HepG2 (cell line): ENCODE data around the gene TNFSF8. TPM values are rescaled to one million over a fixed set of nuclear protein-coding genes. Genes with fewer than 3 reads are reported as not detected.
A peak's percentile ranks its signal among the peaks of the same experiment; 100 is the strongest.

Experiments
- ATAC-seq: fragments of 200-7000 bp; cut with Tn5 transposase; 3 replicates; pipeline ENCODE4 v1.9.1; 2020; ENCODE audit warnings: mild to moderate bottlenecking, moderate library complexity
- BruUV-seq: library from RNA; stranded (reverse); fragments of 400-500 nt; replicated peaks from 2 replicates; lab custom pipeline; 2021; lab: Mats Ljungman, UMichigan
- CTCF ChIA-PET: fragments of 300-600 bp; formaldehyde crosslinking; extraction: SDS; loops from one replicate; lab custom pipeline; 2021; ENCODE audit warnings: low total read pairs, inconsistent platforms, low intra/inter-chr PET ratio; lab: Yijun Ruan, JAX
- POLR2A ChIA-PET: fragments of 350-600 bp; sonication (Branson Sonifier 250); formaldehyde crosslinking; loops from one replicate; lab custom pipeline; 2020; ENCODE audit warnings: antibody characterized with exemption, inconsistent platforms; lab: Yijun Ruan, JAX
- DNase-seq: peaks from one replicate; pipeline ENCODE4 v3.0.0-alpha.2; 2015; ENCODE audit warnings: low spot score
- FAIRE-seq: peaks from 3 replicates; lab custom pipeline; 2011; peaks lifted over from hg19 to GRCh38; lab: Jason Lieb, UNC
- H2AFZ ChIP-seq: one replicate; pipeline ENCODE4 v1.6.1; 2011; ENCODE audit warnings: low read length, inconsistent platforms
- H3K27ac ChIP-seq: fragments of 300-600 bp; 3 replicates; pipeline ENCODE4 v1.8.0; 2011; ENCODE audit warnings: mixed run types, mild to moderate bottlenecking, mixed read lengths, low read length, inconsistent platforms; ENCODE audit not compliant: insufficient read depth; ENCODE audit errors: extremely low read length
- H3K27me3 ChIP-seq, 2 experiments: fragments of 200-600 bp in 1 of 2; 2 replicates in 1 of 2; 3 replicates in 1 of 2; pipeline versions ENCODE4 v1.6.0 to v1.8.0; 2011; ENCODE audit warnings: low read length in 2 of 2, mild to moderate bottlenecking in 2 of 2, moderate library complexity in 2 of 2, inconsistent platforms in 1 of 2; ENCODE audit not compliant: insufficient read depth in 2 of 2, control insufficient read depth in 1 of 2
- H3K36me3 ChIP-seq, 2 experiments: fragments of 200-600 bp in 1 of 2; replicated peaks in 1 of 2; 2 replicates in 1 of 2; 3 replicates in 1 of 2; pipeline versions ENCODE4 v1.5.1 to v1.8.0; 2011; ENCODE audit warnings: low read length in 2 of 2, inconsistent platforms in 1 of 2; ENCODE audit not compliant: insufficient read depth in 2 of 2, control insufficient read depth in 1 of 2
- H3K4me1 ChIP-seq: 2 replicates; pipeline ENCODE4 v1.5.1; 2012; ENCODE audit warnings: low read length, inconsistent platforms; ENCODE audit not compliant: insufficient read depth
- H3K4me2 ChIP-seq: 2 replicates; pipeline ENCODE4 v1.6.0; 2011; ENCODE audit warnings: low read depth, low read length, inconsistent platforms
- H3K4me3 ChIP-seq, 3 experiments: fragments of 200-600 bp in 1 of 3; sonication (generic), shearing (Covaris generic) in 1 of 3; replicated peaks in 1 of 3; 2 replicates each; pipeline ENCODE4 v1.5.1; 2011 to 2016; ENCODE audit warnings: low read length in 3 of 3, inconsistent platforms in 2 of 3, low read depth in 2 of 3, mild to moderate bottlenecking in 2 of 3, control low read depth in 1 of 3, mixed read lengths in 1 of 3; ENCODE audit not compliant: insufficient read depth in 1 of 3
- H3K79me2 ChIP-seq: one replicate; pipeline ENCODE4 v1.6.1; 2011; ENCODE audit warnings: low read length, inconsistent platforms; ENCODE audit not compliant: insufficient read depth
- H3K9ac ChIP-seq: 2 replicates; pipeline ENCODE4 v1.6.0; 2011; ENCODE audit warnings: mild to moderate bottlenecking, low read depth, low read length, inconsistent platforms; ENCODE audit not compliant: insufficient read depth
- H3K9me3 ChIP-seq: 2 replicates; pipeline ENCODE4 v1.5.1; 2012; ENCODE audit warnings: mild to moderate bottlenecking, low read length
- H4K20me1 ChIP-seq: 2 replicates; pipeline ENCODE4 v1.6.0; 2011; ENCODE audit warnings: inconsistent platforms, mild to moderate bottlenecking, low read length, moderate library complexity; ENCODE audit not compliant: insufficient read depth
- CHD2 ChIP-seq: IDR thresholded peaks from 2 replicates; pipeline ENCODE4 v1.6.1; 2011; ENCODE audit warnings: low read depth, low read length, improper control_type of control experiment
- CTCF ChIP-seq: sonication (generic); formaldehyde crosslinking; IDR thresholded peaks from 2 replicates; pipeline ENCODE4 v1.5.0; 2020; ENCODE audit warnings: mild to moderate bottlenecking, missing genetic modification reagents, moderate library complexity
- EEA1 ChIP-seq: sonication (generic); formaldehyde crosslinking; IDR thresholded peaks from 2 replicates; pipeline ENCODE4 v1.5.1; 2020; ENCODE audit warnings: mild to moderate bottlenecking, missing genetic modification reagents, borderline replicate concordance
- HNF4A ChIP-seq: sonication (generic); formaldehyde crosslinking; IDR thresholded peaks from 2 replicates; pipeline ENCODE4 v1.4.0; 2020; ENCODE audit warnings: missing genetic modification reagents
- HOXA3 ChIP-seq: sonication (generic); formaldehyde crosslinking; IDR thresholded peaks from 2 replicates; pipeline ENCODE4 v1.5.0; 2020; ENCODE audit warnings: missing genetic modification reagents
- MAF1 ChIP-seq: sonication (generic); formaldehyde crosslinking; IDR thresholded peaks from 2 replicates; pipeline ENCODE4 v1.5.0; 2020; ENCODE audit warnings: missing genetic modification reagents, borderline replicate concordance
- MAFF ChIP-seq: IDR thresholded peaks from 2 replicates; pipeline ENCODE4 v1.6.1; 2011; ENCODE audit warnings: low read depth, low read length, improper control_type of control experiment
- MIXL1 ChIP-seq: IDR thresholded peaks from 2 replicates; pipeline ENCODE4 v1.6.1; 2016
- NFIC ChIP-seq: IDR thresholded peaks from 2 replicates; pipeline ENCODE4 v1.6.1; 2012; ENCODE audit warnings: mild to moderate bottlenecking, low read length, inconsistent platforms
- PHF8 ChIP-seq: sonication (generic); formaldehyde crosslinking; IDR thresholded peaks from 2 replicates; pipeline ENCODE4 v1.5.0; 2020; ENCODE audit warnings: missing genetic modification reagents
- RAD21 ChIP-seq: fragments of 450-650 bp; formaldehyde crosslinking; IDR thresholded peaks from 2 replicates; pipeline ENCODE4 v1.5.0; 2020; ENCODE audit warnings: mild to moderate bottlenecking
- RBAK ChIP-seq: sonication (generic); formaldehyde crosslinking; IDR thresholded peaks from 2 replicates; pipeline ENCODE4 v1.5.1; 2020; ENCODE audit warnings: mild to moderate bottlenecking, missing genetic modification reagents
- RFX3 ChIP-seq: IDR thresholded peaks from 2 replicates; pipeline ENCODE4 v1.6.1; 2016; ENCODE audit warnings: missing biosample characterization, missing genetic modification reagents
- SMARCC2 ChIP-seq: fragments of 450-650 bp; IDR thresholded peaks from 2 replicates; pipeline ENCODE4 v1.6.1; 2017; ENCODE audit warnings: antibody characterized with exemption, mild to moderate bottlenecking
- SMC3 ChIP-seq: IDR thresholded peaks from 2 replicates; pipeline ENCODE4 v1.6.1; 2011; ENCODE audit warnings: low read length, improper control_type of control experiment
- TAF1 ChIP-seq: sonication (generic); formaldehyde crosslinking; IDR thresholded peaks from 2 replicates; pipeline ENCODE4 v1.4.0; 2020; ENCODE audit warnings: missing genetic modification reagents
- TEAD3 ChIP-seq: optimal IDR thresholded peaks from 2 replicates; pipeline ENCODE3; 2016; ENCODE audit warnings: borderline replicate concordance
- YEATS4 ChIP-seq: sonication (generic); formaldehyde crosslinking; IDR thresholded peaks from 2 replicates; pipeline ENCODE4 v1.4.0; 2020; ENCODE audit warnings: missing genetic modification reagents, borderline replicate concordance
- ZEB1 ChIP-seq: IDR thresholded peaks from 2 replicates; pipeline ENCODE4 v1.6.1; 2012; ENCODE audit warnings: mild to moderate bottlenecking, low read depth, inconsistent platforms; ENCODE audit not compliant: insufficient replicate concordance
- ZKSCAN5 ChIP-seq: sonication (generic); formaldehyde crosslinking; IDR thresholded peaks from 2 replicates; pipeline ENCODE4 v1.5.1; 2020; ENCODE audit warnings: mild to moderate bottlenecking, missing genetic modification reagents
- ZNF234 ChIP-seq: sonication (generic); formaldehyde crosslinking; conservative IDR thresholded peaks from 2 replicates; pipeline ENCODE4 v1.5.1; 2020; ENCODE audit warnings: mild to moderate bottlenecking, missing genetic modification reagents
- ZNF550 ChIP-seq: sonication (generic); formaldehyde crosslinking; IDR thresholded peaks from 2 replicates; pipeline ENCODE4 v1.4.0; 2020; ENCODE audit warnings: mild to moderate bottlenecking, missing genetic modification reagents, borderline replicate concordance
- ZNF788 ChIP-seq: sonication (generic); formaldehyde crosslinking; IDR thresholded peaks from 2 replicates; pipeline ENCODE4 v1.5.0; 2020; ENCODE audit warnings: mild to moderate bottlenecking, missing genetic modification reagents, borderline replicate concordance
- ZNF800 ChIP-seq: sonication (generic); formaldehyde crosslinking; IDR thresholded peaks from 2 replicates; pipeline ENCODE4 v1.4.0; 2020; ENCODE audit warnings: missing genetic modification reagents
- ZNF816 ChIP-seq: sonication (generic); formaldehyde crosslinking; IDR thresholded peaks from 2 replicates; pipeline ENCODE4 v1.8.0; 2022; ENCODE audit warnings: missing genetic modification reagents, mild to moderate bottlenecking, borderline replicate concordance
- WGBS: methylation state at CpG from one replicate; pipeline ENCODE4 v1.1.6; 2017; ENCODE audit warnings: low lambda C conversion rate; 5-methylcytosine and 5-hydroxymethylcytosine counted together
- in situ Hi-C: cut with HindIII; loops from 2 replicates; pipeline ENCODE4 v1.10.0; 2017; ENCODE audit warnings: low pct_unique_long_range_greater_than_20kb; ENCODE audit not compliant: extremely low pct_ligation_motif_present
- intact Hi-C: fragments of 100-400 bp; cut with micrococcal nuclease; formaldehyde crosslinking; loops from one replicate; pipeline ENCODE4 v1.10.0; 2022; ENCODE audit not compliant: unreplicated experiment
- polyA plus RNA-seq, 8 experiments: library from polyadenylated mRNA; depleted of rRNA in 3 of 8; stranded (reverse) in 7 of 8; unstranded in 1 of 8; fragments of >200 nt; fragmentation: Illumina TruSeq in 4 of 8; extraction: Trizol in 4 of 8; gene quantifications; 2 replicates each; pipeline versions ENCODE4 v1.2.1 to v1.2.3, GENCODE V29; 2011 to 2016; ENCODE audit warnings: low read depth in 4 of 8, missing spikeins in 1 of 8, mixed read lengths in 1 of 8; ENCODE audit not compliant: insufficient read depth in 1 of 8
- total RNA-seq, 5 experiments: library from RNA; depleted of rRNA; stranded (reverse); fragments of >200 nt; fragmentation: Illumina TruSeq; extraction: Trizol; gene quantifications; 2 replicates each; pipeline ENCODE4 v1.2.3, GENCODE V29; 2016; ENCODE audit warnings: low read depth in 1 of 5

The TNFSF8 gene
- total and polyA plus RNA-seq, 2 of the 13 experiments (the other 11 are each of a cell fraction or from before 2014, with no cell fraction given): not detected

- Histone ChIP-seq H3K4me2 (no peak overlapping the region), H3K9me3 (no peaks in the 10 kb centered on the region), H3K4me3 (no peak overlapping the region), H2AFZ (no peak overlapping the region), H3K27me3 (no peaks in the 10 kb centered on the region; a peak in 1 of 5 replicates), H3K79me2 (no peaks in the 10 kb centered on the region), H3K36me3 (no peaks in the 10 kb centered on the region), H3K27ac (no peak overlapping the region), H4K20me1 (no peaks in the 10 kb centered on the region), H3K4me1 (peaks cover 24% of the 10 kb centered on the region), H3K9ac (no peak overlapping the region)
- DNase-seq: peak; percentile 49
- no TSS peak for BruUV-seq
- WGBS: 50% methylated on average over 2 of the region's 2 CpGs
- ChIA-PET CTCF (interaction anchor here (2.3 to 2.8 kb wide), 2 partner anchors 172 to 230 kb away, joined by 22 to 35 read pairs; partner anchors contain the start of gene TEX48), POLR2A (no interaction called here)
- ATAC-seq: peak; percentile 49; the same call in 2 of the 3 replicates
- intact Hi-C loops (loop anchor here (1.0 kb wide), 3 partner anchors 103 to 230 kb away; no protein-coding TSS in a partner anchor), in situ Hi-C loops (loop anchor here (5.0 to 25.0 kb wide), 4 partner anchors 106 to 601 kb away; partner anchors contain the start of gene TEX48)
- FAIRE-seq: peak; percentile 71
- TF ChIP-seq ZNF234 (CRISPR knock-in tag): no peak
- peak; percentile 52; the same call in 1 of the 2 replicates for TF ChIP-seq RAD21
- no peak for TF ChIP-seq ZNF816 (CRISPR knock-in tag)
- TF ChIP-seq MAF1: no peak
- no peak for TF ChIP-seq ZEB1
- no peak for TF ChIP-seq ZNF550 (CRISPR knock-in tag)
- no peak for TF ChIP-seq PHF8 (CRISPR knock-in tag)
- no peak for TF ChIP-seq YEATS4 (CRISPR knock-in tag)
- no peak for TF ChIP-seq HNF4A (CRISPR knock-in tag)
- no peak for TF ChIP-seq CHD2
- TF ChIP-seq ZNF788 (CRISPR knock-in tag): no peak
- TF ChIP-seq ZNF800 (CRISPR knock-in tag): no peak
- TF ChIP-seq MIXL1 (CRISPR knock-in tag): no peak
- no peak for TF ChIP-seq TAF1 (CRISPR knock-in tag)
- TF ChIP-seq SMC3: peak; percentile 87
- TF ChIP-seq TEAD3: peak; percentile 29
- TF ChIP-seq RBAK (CRISPR knock-in tag): no peak
- TF ChIP-seq SMARCC2: no peak
- TF ChIP-seq MAFF: 0 out of 2 replicates have a peak, but pooled peaks have one; percentile 26
- no peak for TF ChIP-seq ZKSCAN5 (CRISPR knock-in tag)
- peak; percentile 75 for TF ChIP-seq CTCF (CRISPR knock-in tag)
- no peak for TF ChIP-seq HOXA3 (CRISPR knock-in tag)
- no peak for TF ChIP-seq RFX3 (CRISPR knock-in tag)
- TF ChIP-seq EEA1 (CRISPR knock-in tag): no peak
- TF ChIP-seq NFIC: no peak
Measured at GRCh38 chr9:114911167-114911821, 19.1 kb downstream of the TNFSF8 start.
